CD4-positive, alpha-beta T cell treated with Interleukin-4 for 1 hour (primary cell): Measurements from ENCODE around the gene TSPAN4.

Experiments used
- DNase-seq, 2 donors: peaks; one replicate each; pipeline ENCODE4 v3.0.0-alpha.2; 2020 to 2022

The TSPAN4 gene

GRCh38 chr11:913043-913442 is 70.4 kb downstream of the TSPAN4 start:
- no peak for DNase-seq

GRCh38 chr11:914204-914603 is 71.6 kb downstream of the TSPAN4 start:
- no peak for DNase-seq

GRCh38 chr11:914747-915501 is 72.3 kb downstream of the TSPAN4 start:
- DNase-seq, result no peak
